ENCODE measurements around the gene FOXR2. TPM values are rescaled to one million over a fixed set of nuclear protein-coding genes. Genes with fewer than 3 reads are reported as not detected.

Gene FOXR2
- total RNA-seq, 1 donor from 2014 or later, result not detected

DNA sequence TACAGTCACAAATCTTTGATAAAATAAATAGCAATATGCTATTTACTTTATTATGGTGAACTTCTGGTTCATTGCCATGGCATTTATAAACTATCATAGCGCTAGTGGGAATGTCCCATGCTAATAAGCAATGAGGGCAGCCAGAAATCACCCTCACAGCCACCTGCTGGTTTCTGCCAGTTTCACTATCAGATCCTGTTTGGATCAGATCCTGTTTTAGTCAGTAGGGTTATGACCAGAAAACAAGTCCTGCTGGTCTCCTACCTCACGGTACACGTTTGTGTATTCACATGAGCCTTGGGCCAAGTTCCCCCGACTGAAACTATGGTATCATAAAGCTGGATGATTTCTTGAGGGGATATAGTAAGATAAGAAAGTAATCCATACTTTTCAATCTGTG is 17.7 kb downstream of the FOXR2 start:
- Mint-ChIP-seq H3K27ac (peak overlapping the region; percentile 18), H3K9me3 (no peaks in the 10 kb centered on the region), H3K4me3 (no peak overlapping the region), H3K36me3 (ENCODE audit: low read depth) (no peaks in the 10 kb centered on the region), H3K4me1 (peaks cover 9% of the 10 kb centered on the region), H3K27me3 (no peaks in the 10 kb centered on the region)
- ChIA-PET POLR2A (no interaction called here), CTCF (no interaction called here)
- DNase-seq (no peak), ATAC-seq (ENCODE audit: low read depth) (peak; percentile 71)
- intact Hi-C loops (cut with micrococcal nuclease), result loop anchor here (10.0 kb wide), 2 partner anchors 274 to 424 kb away; no protein-coding TSS in a partner anchor
- TF ChIP-seq, protein P1, sequence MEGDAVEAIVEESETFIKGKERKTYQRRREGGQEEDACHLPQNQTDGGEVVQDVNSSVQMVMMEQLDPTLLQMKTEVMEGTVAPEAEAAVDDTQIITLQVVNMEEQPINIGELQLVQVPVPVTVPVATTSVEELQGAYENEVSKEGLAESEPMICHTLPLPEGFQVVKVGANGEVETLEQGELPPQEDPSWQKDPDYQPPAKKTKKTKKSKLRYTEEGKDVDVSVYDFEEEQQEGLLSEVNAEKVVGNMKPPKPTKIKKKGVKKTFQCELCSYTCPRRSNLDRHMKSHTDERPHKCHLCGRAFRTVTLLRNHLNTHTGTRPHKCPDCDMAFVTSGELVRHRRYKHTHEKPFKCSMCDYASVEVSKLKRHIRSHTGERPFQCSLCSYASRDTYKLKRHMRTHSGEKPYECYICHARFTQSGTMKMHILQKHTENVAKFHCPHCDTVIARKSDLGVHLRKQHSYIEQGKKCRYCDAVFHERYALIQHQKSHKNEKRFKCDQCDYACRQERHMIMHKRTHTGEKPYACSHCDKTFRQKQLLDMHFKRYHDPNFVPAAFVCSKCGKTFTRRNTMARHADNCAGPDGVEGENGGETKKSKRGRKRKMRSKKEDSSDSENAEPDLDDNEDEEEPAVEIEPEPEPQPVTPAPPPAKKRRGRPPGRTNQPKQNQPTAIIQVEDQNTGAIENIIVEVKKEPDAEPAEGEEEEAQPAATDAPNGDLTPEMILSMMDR (IDR thresholded peaks at IDR 0.05), result no peak

DNA sequence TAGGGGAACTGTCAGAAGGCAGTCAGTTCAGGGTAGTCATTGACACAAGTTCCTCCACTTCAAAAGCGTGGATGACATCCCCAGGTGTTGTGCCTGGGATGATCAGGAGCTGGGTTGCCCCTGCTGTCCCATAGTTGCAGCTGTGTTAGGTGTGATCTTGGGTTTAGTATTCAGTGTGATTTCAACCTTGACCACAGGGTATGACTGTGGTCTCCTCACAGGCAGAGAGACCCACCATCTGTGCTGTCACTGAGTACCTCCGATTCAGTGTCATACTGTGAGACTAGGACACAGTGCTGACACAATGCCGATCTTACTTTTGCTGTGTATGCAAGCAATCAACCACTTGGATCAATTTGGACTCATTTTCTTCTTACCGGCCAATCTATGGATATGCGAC is 25.2 kb downstream of the FOXR2 start:
- Mint-ChIP-seq H3K4me3 (no peak overlapping the region), H3K9me3 (no peaks in the 10 kb centered on the region), H3K36me3 (ENCODE audit: low read depth) (peaks cover 1% of the 10 kb centered on the region), H3K27ac (peak overlapping the region; percentile 92), H3K27me3 (peaks cover 2% of the 10 kb centered on the region), H3K4me1 (peaks cover 40% of the 10 kb centered on the region)
- ChIA-PET POLR2A (no interaction called here), CTCF (no interaction called here)
- DNase-seq (no peak), ATAC-seq (ENCODE audit: low read depth) (peak; percentile 25)
- TF ChIP-seq, protein P1 (IDR thresholded peaks at IDR 0.05), result no peak
- intact Hi-C loops (cut with micrococcal nuclease), result loop anchor here (10.0 kb wide), 2 partner anchors 266 to 416 kb away; no protein-coding TSS in a partner anchor

DNA sequence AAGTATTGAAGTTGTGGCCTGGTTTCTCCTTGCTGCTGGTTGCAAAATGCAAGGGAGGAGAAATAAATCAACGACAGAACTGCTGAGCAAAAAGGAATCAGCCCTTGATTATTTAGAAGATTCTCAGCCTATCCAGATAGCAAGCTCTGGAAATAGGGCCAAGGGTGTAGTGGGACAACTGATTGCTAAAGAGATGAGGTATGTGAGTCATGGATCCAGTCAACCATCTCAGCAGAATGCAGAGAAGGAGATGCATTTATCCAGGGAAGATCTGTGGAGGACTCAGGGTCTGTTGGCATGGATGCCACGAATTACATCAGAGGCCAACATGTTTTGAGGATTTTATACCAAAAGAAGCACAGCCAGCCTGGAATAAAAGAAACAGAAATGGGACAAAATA is 36.7 kb downstream of the FOXR2 start:
- TF ChIP-seq, protein P1 (IDR thresholded peaks at IDR 0.05), result no peak
- ChIA-PET POLR2A (no interaction called here), CTCF (no interaction called here)
- H3K36me3 Mint-ChIP-seq (ENCODE audit: low read depth), result no peaks in the 10 kb centered on the region
- no peaks in the 10 kb centered on the region for H3K4me1 Mint-ChIP-seq
- intact Hi-C loops (cut with micrococcal nuclease), result no loop called here
- H3K27ac Mint-ChIP-seq, result no peak overlapping the region
- DNase-seq (no peak), ATAC-seq (ENCODE audit: low read depth) (no peak)
- peaks cover 1% of the 10 kb centered on the region for H3K9me3 Mint-ChIP-seq
- no peaks in the 10 kb centered on the region for H3K27me3 Mint-ChIP-seq
- H3K4me3 Mint-ChIP-seq, result no peak overlapping the region

DNA sequence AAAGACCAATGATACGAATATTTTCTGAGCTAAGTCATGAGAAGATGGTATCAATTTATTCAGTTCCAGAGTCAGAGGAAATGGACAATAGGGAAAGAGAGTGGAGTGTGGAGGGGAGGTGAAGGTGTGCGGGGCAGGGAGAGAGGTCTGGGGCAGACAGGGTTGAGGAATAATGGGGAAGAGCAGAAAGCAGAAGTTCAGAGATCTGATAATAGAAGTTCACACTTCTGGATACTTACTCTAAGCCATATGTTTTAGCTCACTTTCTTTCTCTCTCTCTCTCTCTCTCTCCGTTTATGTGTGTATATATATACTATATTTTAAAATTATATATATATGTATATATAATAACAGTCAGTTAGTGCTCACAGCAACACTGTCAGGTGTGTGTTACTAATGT is 40.4 kb downstream of the FOXR2 start:
- no peak for DNase-seq
- ChIA-PET POLR2A (no interaction called here), CTCF (no interaction called here)
- Mint-ChIP-seq H3K4me1 (no peaks in the 10 kb centered on the region), H3K27ac (no peak overlapping the region), H3K27me3 (no peaks in the 10 kb centered on the region), H3K4me3 (no peak overlapping the region), H3K36me3 (ENCODE audit: low read depth) (no peaks in the 10 kb centered on the region), H3K9me3 (peaks cover 2% of the 10 kb centered on the region)
- no peak for ATAC-seq (ENCODE audit: low read depth)
- TF ChIP-seq, protein P1 (IDR thresholded peaks at IDR 0.05), result no peak
- intact Hi-C loops (cut with micrococcal nuclease), result no loop called here

DNA sequence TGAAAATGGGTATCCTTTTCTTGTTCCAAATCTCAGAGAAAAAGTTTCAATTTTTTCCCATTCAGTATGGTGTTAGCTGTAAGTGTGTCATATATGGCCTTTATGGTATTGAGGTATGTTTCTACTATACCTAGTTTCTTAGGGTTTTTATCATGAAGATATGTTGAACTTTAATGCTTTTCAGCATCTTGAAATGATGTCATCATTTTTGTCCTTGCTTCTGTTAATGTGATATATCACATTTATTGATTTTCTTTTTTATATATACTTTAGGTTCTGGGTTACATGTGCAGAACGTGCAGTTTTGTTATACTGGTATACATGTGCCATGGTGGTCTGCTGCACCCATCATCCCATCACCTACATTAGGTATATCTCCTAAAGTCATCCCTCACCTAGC is 44.9 kb downstream of the FOXR2 start:
- TF ChIP-seq, protein P1 (IDR thresholded peaks at IDR 0.05), result no peak
- ChIA-PET CTCF (no interaction called here), POLR2A (no interaction called here)
- ATAC-seq (ENCODE audit: low read depth) (no peak), DNase-seq (no peak)
- H3K27ac Mint-ChIP-seq, result no peak overlapping the region
- H3K9me3 Mint-ChIP-seq, result peaks cover 14% of the 10 kb centered on the region
- no peaks in the 10 kb centered on the region for H3K4me1 Mint-ChIP-seq
- no peak overlapping the region for H3K4me3 Mint-ChIP-seq
- intact Hi-C loops (cut with micrococcal nuclease), result no loop called here
- H3K27me3 Mint-ChIP-seq, result no peaks in the 10 kb centered on the region
- no peaks in the 10 kb centered on the region for H3K36me3 Mint-ChIP-seq (ENCODE audit: low read depth)

Other genes starting within 250 kb of the FOXR2 start
- 8.4 and 9.8 TPM in 2 replicates for gene MAGEH1, start 171.3 kb upstream of the FOXR2 start, total RNA-seq
- 1.2 and 2.4 TPM in 2 replicates for gene USP51, start 133.6 kb upstream of the FOXR2 start, total RNA-seq
- 13.2 and 15.3 TPM in 2 replicates for gene RRAGB, start 94.3 kb downstream of the FOXR2 start, total RNA-seq